Activated B cell treated with CpG ODN at 0.5 μM for 24 hours (primary cell): Measurements from ENCODE around the gene TTC7B. TPM values are rescaled to one million over a fixed set of nuclear protein-coding genes. Genes with fewer than 3 reads are reported as not detected.

ENCODE experiments used
- ATAC-seq: fragments of 200-7000 bp; cut with Tn5 transposase; one replicate; pipeline ENCODE4 v1.10.0; 2021; ENCODE audit warnings: low read depth, mild to moderate bottlenecking, moderate library complexity
- CTCF ChIA-PET: fragments of 350-600 bp; sonication (Branson Sonifier 250); formaldehyde crosslinking; loops from one replicate; lab custom pipeline; 2021; ENCODE audit warnings: antibody characterized with exemption; lab: Charles Lee
- POLR2A ChIA-PET: fragments of 350-600 bp; sonication (Branson Sonifier 250); formaldehyde crosslinking; loops from one replicate; lab custom pipeline; 2021; ENCODE audit warnings: antibody characterized with exemption; lab: Charles Lee
- DNase-seq: peaks from one replicate; pipeline ENCODE4 v3.0.0; 2022
- H3K27ac Mint-ChIP-seq: one replicate; pipeline ENCODE4 v1.8.0; 2020; ENCODE audit warnings: mixed read lengths
- H3K27me3 Mint-ChIP-seq: one replicate; pipeline ENCODE4 v1.8.0; 2021; ENCODE audit warnings: mixed read lengths
- H3K36me3 Mint-ChIP-seq: one replicate; pipeline ENCODE4 v1.8.0; 2021; ENCODE audit warnings: low read depth, mixed read lengths
- H3K4me1 Mint-ChIP-seq: one replicate; pipeline ENCODE4 v1.8.0; 2021; ENCODE audit warnings: mixed read lengths
- H3K4me3 Mint-ChIP-seq: one replicate; pipeline ENCODE4 v1.8.0; 2020; ENCODE audit warnings: mild to moderate bottlenecking, mixed read lengths
- H3K9me3 Mint-ChIP-seq: one replicate; pipeline ENCODE4 v1.8.0; 2020; ENCODE audit warnings: mixed read lengths
- CTCF ChIP-seq: fragments of 200-600 bp; IDR thresholded peaks from one replicate; pipeline ENCODE4 v1.8.0; 2022; ENCODE audit warnings: antibody characterized with exemption, mild to moderate bottlenecking
- intact Hi-C: fragments of 100-400 bp; cut with micrococcal nuclease; formaldehyde crosslinking; loops from one replicate; pipeline ENCODE4 v1.15.1; 2024
- total RNA-seq: library from RNA; stranded (reverse); gene quantifications from 2 replicates; pipeline ENCODE4 v1.2.3, GENCODE V29; 2022

The TTC7B gene
- total RNA-seq, 1 donor from 2014 or later, result 1.9 TPM

DNA sequence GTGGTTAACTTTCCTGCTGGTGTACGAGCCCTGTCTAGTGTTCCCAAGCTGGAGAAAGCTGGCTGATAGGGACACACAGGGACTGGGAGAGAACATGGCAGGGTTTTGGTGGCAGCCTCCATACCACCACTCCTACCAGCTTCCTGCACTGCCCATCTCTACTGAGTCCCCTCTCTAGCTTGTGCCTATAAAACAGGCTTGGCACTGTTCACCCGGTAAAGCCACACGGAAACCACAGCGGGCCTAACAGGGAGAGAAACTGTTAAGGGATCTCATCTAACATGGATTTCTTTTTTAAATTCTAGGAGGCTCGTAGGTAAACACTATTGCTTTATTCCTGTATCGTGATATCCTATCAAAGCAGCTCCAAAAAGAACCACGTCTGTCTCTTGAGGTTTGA lies 204.7 kb downstream of the TTC7B start:
- Mint-ChIP-seq H3K27me3 (peaks cover 5% of the 10 kb centered on the region), H3K4me3 (no peak overlapping the region), H3K27ac (no peak overlapping the region), H3K4me1 (no peaks in the 10 kb centered on the region), H3K36me3 (no peaks in the 10 kb centered on the region), H3K9me3 (no peaks in the 10 kb centered on the region)
- ATAC-seq (no peak), DNase-seq (no peak)
- no peak for TF ChIP-seq CTCF
- ChIA-PET CTCF (no interaction called here), POLR2A (no interaction called here)
- intact Hi-C loops, result no loop called here

DNA sequence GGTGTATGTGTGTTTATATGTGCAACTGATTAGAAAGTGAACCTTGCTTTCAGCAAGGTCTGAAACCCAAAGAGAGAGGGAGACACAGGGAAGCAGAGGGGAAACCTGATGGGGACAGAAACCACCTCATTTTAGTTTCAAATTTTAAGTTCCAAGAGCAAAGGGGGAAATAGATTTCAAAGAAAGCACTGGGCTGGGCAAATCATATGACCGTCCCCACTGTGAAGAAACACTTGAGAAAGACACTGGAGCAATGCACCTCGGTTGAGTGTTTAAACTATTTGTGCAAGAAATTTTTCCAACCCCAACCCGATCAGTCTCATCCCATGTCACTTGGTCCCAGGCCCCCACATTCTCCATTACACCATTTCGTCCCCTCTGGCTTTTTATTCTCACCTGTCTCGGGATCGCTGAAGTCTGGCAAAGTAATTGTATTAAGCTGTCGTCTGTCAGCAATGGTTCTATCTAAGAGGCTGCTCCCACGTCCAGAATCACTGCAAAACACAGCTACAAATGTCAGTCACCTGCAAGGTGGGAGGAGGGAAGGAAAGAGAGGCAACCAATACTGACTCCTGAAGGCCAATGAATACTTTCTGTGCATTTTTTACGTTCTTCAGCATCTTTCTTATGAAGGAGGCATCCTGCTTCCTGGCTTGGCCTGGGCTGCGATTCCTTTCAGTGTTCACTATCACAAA lies 205.7 kb downstream of the TTC7B start:
- no peak for TF ChIP-seq CTCF
- no peak overlapping the region for H3K4me3 Mint-ChIP-seq
- ChIA-PET POLR2A (no interaction called here), CTCF (no interaction called here)
- peaks cover under 1% of the 10 kb centered on the region for H3K4me1 Mint-ChIP-seq
- ATAC-seq (no peak), DNase-seq (no peak)
- H3K27ac Mint-ChIP-seq, result no peak overlapping the region
- H3K36me3 Mint-ChIP-seq, result no peaks in the 10 kb centered on the region
- H3K9me3 Mint-ChIP-seq, result no peaks in the 10 kb centered on the region
- intact Hi-C loops, result no loop called here
- H3K27me3 Mint-ChIP-seq, result peaks cover 5% of the 10 kb centered on the region

DNA sequence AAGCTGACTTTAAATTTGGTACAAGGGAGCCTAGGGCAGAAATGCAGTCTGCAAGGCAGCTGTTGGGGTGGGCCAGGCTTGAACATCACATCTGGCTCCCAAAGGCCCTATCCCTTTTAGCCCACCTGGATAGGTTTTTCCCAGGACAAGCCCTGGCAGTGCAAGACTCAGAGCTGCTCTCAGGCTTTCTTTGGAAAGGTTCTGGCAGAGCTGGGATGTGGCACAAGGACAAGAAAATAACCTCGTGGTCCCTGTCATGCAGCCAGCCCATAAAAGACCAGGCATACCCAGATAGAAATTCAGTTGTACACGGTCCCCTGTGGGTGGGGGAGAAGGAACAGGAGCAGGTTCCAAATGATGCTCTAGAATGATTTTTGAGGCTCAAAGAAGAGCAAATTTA lies 206.9 kb downstream of the TTC7B start:
- H3K4me3 Mint-ChIP-seq, result no peak overlapping the region
- H3K9me3 Mint-ChIP-seq, result no peaks in the 10 kb centered on the region
- H3K36me3 Mint-ChIP-seq, result no peaks in the 10 kb centered on the region
- intact Hi-C loops, result no loop called here
- POLR2A ChIA-PET, result no interaction called here
- CTCF ChIA-PET, result no interaction called here
- no peak overlapping the region for H3K27ac Mint-ChIP-seq
- no peak for TF ChIP-seq CTCF
- ATAC-seq (no peak), DNase-seq (no peak)
- peaks cover 7% of the 10 kb centered on the region for H3K4me1 Mint-ChIP-seq
- peaks cover 9% of the 10 kb centered on the region for H3K27me3 Mint-ChIP-seq

GRCh38 chr14:90608929-90609341 lies 207.3 kb downstream of the TTC7B start:
- Mint-ChIP-seq H3K4me3 (no peak overlapping the region), H3K36me3 (no peaks in the 10 kb centered on the region), H3K9me3 (no peaks in the 10 kb centered on the region), H3K27me3 (peaks cover 9% of the 10 kb centered on the region), H3K27ac (no peak overlapping the region), H3K4me1 (peaks cover 7% of the 10 kb centered on the region)
- CTCF ChIA-PET, result no interaction called here
- ATAC-seq (no peak), DNase-seq (no peak)
- intact Hi-C loops, result no loop called here
- POLR2A ChIA-PET, result no interaction called here
- TF ChIP-seq CTCF, result no peak

DNA sequence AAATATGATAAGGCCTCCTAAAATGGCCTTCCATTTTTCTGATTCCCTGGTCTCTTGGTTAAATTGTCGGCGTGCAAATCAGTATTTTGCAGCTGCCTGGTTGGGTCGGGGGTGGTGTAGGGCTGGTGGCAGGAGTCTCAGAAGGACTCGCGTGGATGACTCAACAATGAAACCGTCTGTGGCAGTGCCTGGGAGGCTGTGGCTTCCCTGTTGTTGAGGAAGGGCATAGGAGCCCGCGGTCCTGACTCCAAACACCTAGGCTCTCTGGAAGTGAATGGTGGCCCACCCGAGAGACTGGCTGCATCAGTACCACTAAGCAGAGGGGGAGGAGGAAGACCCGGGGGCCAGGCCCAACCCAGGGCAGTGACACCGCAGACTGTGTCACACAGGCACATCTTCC lies 207.9 kb downstream of the TTC7B start:
- POLR2A ChIA-PET, result no interaction called here
- Mint-ChIP-seq H3K9me3 (no peaks in the 10 kb centered on the region), H3K4me3 (no peak overlapping the region), H3K36me3 (no peaks in the 10 kb centered on the region), H3K27me3 (peaks cover 9% of the 10 kb centered on the region), H3K4me1 (peaks cover 7% of the 10 kb centered on the region), H3K27ac (no peak overlapping the region)
- no peak for ATAC-seq
- TF ChIP-seq CTCF, result no peak
- intact Hi-C loops, result no loop called here
- CTCF ChIA-PET, result no interaction called here
- DNase-seq, result no peak
